SK-N-SH treated with all-trans-retinoic acid at 6 μM for 48 hours (cell line): ENCODE measurements around the gene ADI1.

Experiments used
- ARNTL ChIP-seq: fragments of 450-650 bp; formaldehyde crosslinking; IDR thresholded peaks from 2 replicates; pipeline ENCODE4 v1.5.0; 2020; ENCODE audit warnings: low read depth, mild to moderate bottlenecking, moderate library complexity, borderline replicate concordance
- ESRRG ChIP-seq: fragments of 250-450 bp; sonication (Bioruptor Pico); IDR thresholded peaks from 2 replicates; pipeline ENCODE4 v1.6.1; 2021; ENCODE audit warnings: mild to moderate bottlenecking
- ISL1 ChIP-seq: fragments of 250-450 bp; sonication (Bioruptor Pico); IDR thresholded peaks from 2 replicates; pipeline ENCODE4 v2.1.2; 2022; ENCODE audit warnings: mild to moderate bottlenecking, moderate library complexity
- OSR1 ChIP-seq: fragments of 250-450 bp; sonication (Bioruptor Pico); IDR thresholded peaks from 2 replicates; pipeline ENCODE4 v1.8.0; 2022; ENCODE audit warnings: moderate library complexity, mild to moderate bottlenecking, inconsistent platforms
- PATZ1 ChIP-seq: fragments of 250-450 bp; sonication (Bioruptor Pico); IDR thresholded peaks from 2 replicates; pipeline ENCODE4 v1.8.0; 2020; ENCODE audit warnings: mild to moderate bottlenecking, moderate library complexity, borderline replicate concordance
- POU6F1 ChIP-seq: fragments of 250-450 bp; sonication (Bioruptor Pico); IDR thresholded peaks from 2 replicates; pipeline ENCODE4 v1.8.0; 2021; ENCODE audit warnings: low read depth, mild to moderate bottlenecking, moderate library complexity, borderline replicate concordance
- PPARA ChIP-seq: fragments of 250-450 bp; sonication (Bioruptor Pico); IDR thresholded peaks from 2 replicates; pipeline ENCODE4 v1.5.0; 2020; ENCODE audit warnings: mild to moderate bottlenecking, borderline replicate concordance
- RARB ChIP-seq: fragments of 250-450 bp; sonication (Bioruptor Pico); IDR thresholded peaks from 2 replicates; pipeline ENCODE4 v1.8.0; 2021; ENCODE audit warnings: mild to moderate bottlenecking, moderate library complexity
- TOX ChIP-seq: fragments of 250-450 bp; sonication (Bioruptor Pico); IDR thresholded peaks from 2 replicates; pipeline ENCODE4 v1.8.0; 2021; ENCODE audit warnings: mild to moderate bottlenecking, moderate library complexity, borderline replicate concordance
- TSHZ2 ChIP-seq: fragments of 250-450 bp; sonication (Bioruptor Pico); IDR thresholded peaks from 2 replicates; pipeline ENCODE4 v1.5.0; 2020; ENCODE audit warnings: mild to moderate bottlenecking, moderate library complexity
- ZC3H10 ChIP-seq: fragments of 250-450 bp; sonication (Bioruptor Pico); IDR thresholded peaks from 2 replicates; pipeline ENCODE4 v1.5.1; 2021; ENCODE audit warnings: mild to moderate bottlenecking, moderate library complexity
- ZFP3 ChIP-seq: fragments of 250-450 bp; sonication (Bioruptor Pico); IDR thresholded peaks from 2 replicates; pipeline ENCODE4 v1.5.0; 2020; ENCODE audit warnings: mild to moderate bottlenecking, moderate library complexity
- ZFP30 ChIP-seq: fragments of 450-650 bp; formaldehyde crosslinking; IDR thresholded peaks from 2 replicates; pipeline ENCODE4 v1.5.0; 2022; ENCODE audit warnings: mild to moderate bottlenecking, moderate library complexity
- ZNF8 ChIP-seq: fragments of 450-650 bp; formaldehyde crosslinking; IDR thresholded peaks from 2 replicates; pipeline ENCODE4 v1.5.0; 2020; ENCODE audit warnings: mild to moderate bottlenecking, moderate library complexity

GRCh38 chr2:3492951-3493614, 26.2 kb downstream of the ADI1 start:
- TF ChIP-seq ZFP30 (CRISPR knock-in tag) (no peak), TOX (CRISPR knock-in tag) (no peak), ISL1 (CRISPR knock-in tag) (no peak), POU6F1 (CRISPR knock-in tag) (no peak), PATZ1 (CRISPR knock-in tag) (no peak), ZNF8 (CRISPR knock-in tag) (no peak), RARB (CRISPR knock-in tag) (no peak), ARNTL (CRISPR knock-in tag) (no peak), ZFP3 (CRISPR knock-in tag) (no peak), PPARA (no peak), ZC3H10 (no peak), ESRRG (no peak), TSHZ2 (CRISPR knock-in tag) (no peak), OSR1 (CRISPR knock-in tag) (no peak)
